ENCODE measurements around the gene KCNJ9.

GRCh38 chr1:160078512-160079195 is 2.7 kb upstream of the KCNJ9 start:
- TF ChIP-seq YY1 (IDR thresholded peaks at IDR 0.05; ENCODE audit: low read depth, low read length) (no peak), REST (IDR thresholded peaks at IDR 0.05; ENCODE audit: low read depth, low read length) (no peak), ZNF24 (IDR thresholded peaks at IDR 0.05) (no peak), BRCA1 (IDR thresholded peaks at IDR 0.05; ENCODE audit: low read depth, low read length) (no peak), SP1 (IDR thresholded peaks at IDR 0.05; ENCODE audit: low read depth, low read length) (no peak), POLR2AphosphoS5 (IDR thresholded peaks at IDR 0.05; ENCODE audit: low read length) (no peak), CTCF (IDR thresholded peaks at IDR 0.05 in 2 of 3, conservative IDR thresholded peaks at IDR 0.05 in 1 of 3; ENCODE audit: control insufficient read depth in 2 of 3, extremely low read depth in 1 of 3, insufficient read depth in 1 of 3, low read depth in 3 of 3, low read length in 3 of 3) (peak; percentile 78 to 97 (median 92)), MEF2A (IDR thresholded peaks at IDR 0.05; ENCODE audit: insufficient read depth, low read depth, low read length) (no peak), POLR2A (IDR thresholded peaks at IDR 0.05; ENCODE audit: low read depth, low read length) (no peak), MAX (IDR thresholded peaks at IDR 0.05; ENCODE audit: low read depth, low read length) (no peak), SUZ12 (IDR thresholded peaks at IDR 0.05; ENCODE audit: unreplicated experiment) (no peak)
